SU-DHL-6 (cell line): ENCODE measurements around the gene HNRNPU.

Experiments used
- CTCF ChIP-seq: fragments of 200-600 bp; sonication (generic); IDR thresholded peaks from one replicate; pipeline ENCODE4 v1.5.1; 2017; ENCODE audit warnings: antibody characterized with exemption, mild to moderate bottlenecking, low read length, moderate library complexity; ENCODE audit not compliant: insufficient read depth, poor library complexity, severe bottlenecking
- EZH2phosphoT487 ChIP-seq: fragments of 200-600 bp; sonication (generic), shearing (Covaris generic); conservative IDR thresholded peaks from 2 replicates; pipeline ENCODE4 v1.6.1; 2018; ENCODE audit warnings: mild to moderate bottlenecking, antibody characterized with exemption, low read length, moderate library complexity, mixed read lengths

DNA sequence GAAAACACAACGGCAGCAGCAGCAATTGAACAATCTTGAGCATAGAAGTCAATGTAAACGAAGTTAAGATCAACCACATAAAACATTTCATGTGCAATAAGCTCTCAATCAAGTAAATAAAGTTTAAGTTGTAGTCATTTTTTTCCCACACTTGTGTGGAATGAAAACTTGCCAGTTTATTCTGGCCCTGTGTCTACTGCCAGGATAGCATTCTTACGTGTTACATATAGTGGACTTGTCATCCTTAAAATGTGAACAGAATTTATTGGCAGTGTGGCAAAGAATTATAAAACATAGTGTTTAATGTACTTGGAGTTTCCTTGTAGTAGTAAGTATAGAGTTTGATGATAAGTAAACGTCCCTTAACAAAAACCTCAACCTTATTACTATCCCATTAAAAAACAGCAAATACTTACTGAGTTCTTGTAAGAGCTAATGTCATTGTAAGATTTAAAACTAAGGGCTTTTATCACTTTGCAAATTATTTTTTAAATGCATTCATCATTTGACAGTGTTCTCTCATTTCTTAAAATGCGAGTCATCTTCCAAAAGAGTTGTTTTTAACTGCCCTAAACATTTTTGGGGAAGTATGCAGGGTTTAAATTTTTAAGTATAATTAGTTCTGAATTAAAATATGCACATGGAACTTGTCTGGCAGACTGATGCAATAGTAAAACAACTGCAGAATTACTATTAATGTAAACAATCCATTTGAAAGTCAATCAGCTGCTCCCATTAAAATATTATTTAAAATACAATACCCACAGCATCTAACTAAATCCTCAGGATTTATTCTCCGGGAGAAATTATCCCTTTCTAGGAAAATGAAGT is 21.0 kb downstream of the HNRNPU start:
- no peak for TF ChIP-seq CTCF
- no peak for TF ChIP-seq EZH2phosphoT487
